Testis (tissue), 2 donors: ENCODE measurements around the gene HMCN1.

Experiments
- CTCF ChIP-seq, 3 experiments: fragments of 450-650 bp in 2 of 3; fragments of 200-600 bp in 1 of 3; sonication (generic) in 1 of 3; IDR thresholded peaks; one replicate each; pipeline ENCODE4 v1.5.1; 2016 to 2019; ENCODE audit warnings: antibody characterized with exemption in 3 of 3, mild to moderate bottlenecking in 2 of 3, moderate library complexity in 1 of 3
- POLR2A ChIP-seq: fragments of 450-650 bp; IDR thresholded peaks from one replicate; pipeline ENCODE4 v1.6.1; 2017; ENCODE audit warnings: antibody characterized with exemption, mild to moderate bottlenecking, moderate library complexity

- TF ChIP-seq CTCF (IDR thresholded peaks at IDR 0.05) (no peak), POLR2A (no peak)
Measured at GRCh38 chr1:185721553-185721952, 12.6 kb upstream of the HMCN1 start.
